GM10248 (cell line): ENCODE results near the gene TDRD7.

Experiments
- CTCF ChIA-PET: fragments of 300-600 bp; sonication (Branson Sonifier 250); formaldehyde crosslinking; extraction: SDS; loops from one replicate; lab custom pipeline; 2021; ENCODE audit warnings: antibody characterized with exemption; lab: Yijun Ruan, JAX
- POLR2A ChIA-PET: fragments of 350-650 bp; sonication (Branson Sonifier 250); formaldehyde crosslinking; extraction: SDS; loops from one replicate; lab custom pipeline; 2020; ENCODE audit warnings: antibody characterized with exemption; lab: Yijun Ruan, JAX
- DNase-seq: peaks from one replicate; pipeline ENCODE4 v3.0.0; 2012; ENCODE audit errors: extremely low spot score
- CTCF ChIP-seq: IDR thresholded peaks from 2 replicates; pipeline ENCODE4 v1.5.1; 2012; ENCODE audit warnings: mild to moderate bottlenecking, low read depth; ENCODE audit errors: extremely low read depth, missing control alignments, control extremely low read depth

TDRD7 gene

GRCh38 chr9:97411789-97412625 lies at the start of gene TDRD7:
TDRD7 (plus strand) TSS chr9:97412096; CDS start chr9:97428466, 16,370 bp downstream.
- ChIA-PET POLR2A (no interaction called here), CTCF (interaction anchor here (0.6 to 4.8 kb wide), 34 partner anchors 9 to 551 kb away, joined by 3 to 31 read pairs (median 4); partner anchors contain the start of gene TMOD1)
- peak; percentile 98 for DNase-seq
- peak; percentile 100 for TF ChIP-seq CTCF

GRCh38 chr9:97362777-97363545 lies 48.9 kb upstream of the TDRD7 start:
- DNase-seq, result peak; percentile 51
- POLR2A ChIA-PET, result no interaction called here
- no peak for TF ChIP-seq CTCF
- CTCF ChIA-PET, result interaction anchor here (1.8 to 4.0 kb wide), 3 partner anchors 24 to 506 kb away, joined by 3 to 15 read pairs (median 13); no protein-coding TSS in a partner anchor

- ChIA-PET POLR2A (no interaction called here), CTCF (interaction anchor here (0.9 to 4.0 kb wide), 5 partner anchors 11 to 507 kb away, joined by 3 to 15 read pairs (median 6); no protein-coding TSS in a partner anchor)
- no peak for TF ChIP-seq CTCF
- DNase-seq, result peak; percentile 55
These were observed 48.1 kb upstream of the TDRD7 start for GRCh38 chr9:97363661-97364299.

- ChIA-PET CTCF (interaction anchor here (0.9 to 4.0 kb wide), 7 partner anchors 10 to 508 kb away, joined by 3 to 15 read pairs (median 4); partner anchors contain the start of gene TDRD7), POLR2A (no interaction called here)
- no peak for DNase-seq
- no peak for TF ChIP-seq CTCF
These were observed 47.0 kb upstream of the TDRD7 start for GRCh38 chr9:97364769-97365490.

- TF ChIP-seq CTCF, result no peak
- DNase-seq, result no peak
- ChIA-PET CTCF (interaction anchor here (1.2 to 5.4 kb wide), 3 partner anchors 9 to 47 kb away, joined by 4 to 52 read pairs (median 4); partner anchors contain the start of gene TDRD7), POLR2A (no interaction called here)
These were observed 46.3 kb upstream of the TDRD7 start for GRCh38 chr9:97365634-97366033.
